Measurements from ENCODE around the gene AP3M1.

Gene AP3M1

GRCh38 chr10:74114041-74114448 lies 36.6 kb downstream of the AP3M1 start:
- DNase-seq (ENCODE audit: low read depth in 2 of 2): no peak

- DNase-seq (ENCODE audit: low read depth in 2 of 2): no peak
Observed at GRCh38 chr10:74113546-74113945, 37.1 kb downstream of the AP3M1 start.

- DNase-seq (ENCODE audit: low read depth in 2 of 2): no peak
Observed at GRCh38 chr10:74111799-74112198, 38.8 kb downstream of the AP3M1 start.

GRCh38 chr10:74110120-74110519 lies 40.5 kb downstream of the AP3M1 start:
- DNase-seq (ENCODE audit: low read depth in 2 of 2): no peak

GRCh38 chr10:74109452-74109851 lies 41.2 kb downstream of the AP3M1 start:
- DNase-seq (ENCODE audit: low read depth in 2 of 2): no peak

- no peak for DNase-seq (ENCODE audit: low read depth in 2 of 2)
Observed at GRCh38 chr10:74107391-74107790, 43.2 kb downstream of the AP3M1 start.

- DNase-seq (ENCODE audit: low read depth in 2 of 2): no peak
Observed at GRCh38 chr10:74104996-74105395, 45.6 kb downstream of the AP3M1 start.

- no peak for DNase-seq (ENCODE audit: low read depth in 2 of 2)
Observed at GRCh38 chr10:74104480-74104879, 46.1 kb downstream of the AP3M1 start.

- DNase-seq (ENCODE audit: low read depth in 2 of 2): no peak
Observed at GRCh38 chr10:74103560-74104258, 46.9 kb downstream of the AP3M1 start.

GRCh38 chr10:74099836-74100235 lies 50.8 kb downstream of the AP3M1 start:
- DNase-seq (ENCODE audit: low read depth in 2 of 2): no peak

GRCh38 chr10:74099420-74099819 lies 51.2 kb downstream of the AP3M1 start:
- no peak for DNase-seq (ENCODE audit: low read depth in 2 of 2)

GRCh38 chr10:74097776-74098175 lies 52.9 kb downstream of the AP3M1 start:
- DNase-seq (ENCODE audit: low read depth in 2 of 2): no peak

- no peak for DNase-seq (ENCODE audit: low read depth in 2 of 2)
Observed at GRCh38 chr10:74096777-74097176, 53.9 kb downstream of the AP3M1 start.

- DNase-seq (ENCODE audit: low read depth in 2 of 2): no peak
Observed at GRCh38 chr10:74094231-74094630, 56.4 kb downstream of the AP3M1 start.

GRCh38 chr10:74093530-74094164 lies 57.0 kb downstream of the AP3M1 start:
- DNase-seq (ENCODE audit: low read depth in 2 of 2): no peak

- DNase-seq (ENCODE audit: low read depth in 2 of 2): no peak
Observed at GRCh38 chr10:74092372-74092771, 58.3 kb downstream of the AP3M1 start.

- DNase-seq (ENCODE audit: low read depth in 2 of 2): no peak
Observed at GRCh38 chr10:74088722-74089121, 61.9 kb downstream of the AP3M1 start.

GRCh38 chr10:74086317-74086716 lies 64.3 kb downstream of the AP3M1 start:
- no peak for DNase-seq (ENCODE audit: low read depth in 2 of 2)

- no peak for DNase-seq (ENCODE audit: low read depth in 2 of 2)
Observed at GRCh38 chr10:74084955-74085354, 65.7 kb downstream of the AP3M1 start.

GRCh38 chr10:74083304-74083703 lies 67.3 kb downstream of the AP3M1 start:
- no peak for DNase-seq (ENCODE audit: low read depth in 2 of 2)

- DNase-seq (ENCODE audit: low read depth in 2 of 2): no peak
Observed at GRCh38 chr10:74081941-74082718, 68.5 kb downstream of the AP3M1 start.

GRCh38 chr10:74081192-74081803 lies 69.3 kb downstream of the AP3M1 start:
- DNase-seq (ENCODE audit: low read depth in 2 of 2): peak; percentile 11 to 16

Measured in stimulated activated CD8-positive, alpha-beta memory T cell treated with anti-CD3 and anti-CD28 coated beads, Interleukin-7, amount 100 ng/mL, for 4 hours (primary cell).